ENCODE data around the gene INA. TPM values are rescaled to one million over a fixed set of nuclear protein-coding genes. Genes with fewer than 3 reads are reported as not detected.

The INA gene
- total and polyA plus RNA-seq, 4 donors = 0.04 to 0.31 (median 0.11) TPM

DNA sequence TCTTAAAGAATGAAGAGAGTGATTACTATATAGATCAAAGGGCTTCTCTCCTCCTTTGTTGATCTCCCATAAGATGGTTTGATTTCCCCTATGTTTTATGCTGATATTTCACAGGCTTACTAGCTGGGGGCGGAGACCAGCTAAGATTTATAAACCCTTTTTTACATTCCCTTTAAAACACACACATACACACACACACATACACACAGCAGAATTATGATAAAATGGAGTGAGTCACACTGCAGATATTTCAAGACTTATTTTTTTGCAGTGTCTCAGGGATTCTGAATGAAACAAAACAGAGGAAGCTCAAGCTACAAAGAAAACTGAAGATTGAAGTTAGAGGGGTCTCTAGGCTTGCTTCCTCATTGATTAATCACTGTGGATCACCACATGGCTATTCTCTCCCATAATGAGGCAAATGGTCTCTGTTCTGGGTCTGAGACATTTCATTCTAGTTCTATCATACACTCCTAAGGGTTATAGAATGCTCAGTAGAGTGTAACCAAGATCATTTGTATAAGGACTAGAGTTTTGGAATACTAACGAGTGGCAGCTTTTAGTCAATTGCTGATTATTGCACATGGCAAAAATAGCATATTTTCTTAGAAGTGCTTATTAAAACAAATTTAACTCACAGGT lies 18.6 kb downstream of the INA start:
- Histone ChIP-seq H3K27ac (ENCODE audit: low read depth in 1 of 2, low read length in 1 of 2) (no peak overlapping the region), H3K9me3 (ENCODE audit: control insufficient read depth in 4 of 4, insufficient read depth in 3 of 4, low read length in 3 of 4) (no peaks in the 10 kb centered on the region), H3K4me3 (no peak overlapping the region), H3K27me3 (ENCODE audit: control insufficient read depth in 3 of 3, insufficient read depth in 3 of 3, low read length in 2 of 3) (peaks cover 0 to 2% (median 0%) of the 10 kb centered on the region in 3 donors), H3K36me3 (ENCODE audit: control insufficient read depth in 4 of 4, insufficient read depth in 4 of 4, low read length in 4 of 4) (peaks cover 0 to 2% (median 0%) of the 10 kb centered on the region in 4 donors), H3K9ac (ENCODE audit: insufficient read depth in 1 of 2, low read length in 2 of 2) (no peak overlapping the region), H3K4me1 (ENCODE audit: control insufficient read depth in 5 of 5, insufficient read depth in 5 of 5, low read length in 5 of 5) (no peaks in the 10 kb centered on the region)
- 83 to 90% methylated on average over 2 of the region's 2 CpGs for WGBS, 2 donors
- ATAC-seq (ENCODE audit: insufficient read depth, low FRiP score) (no peak), DNase-seq (no peak)
- TF ChIP-seq, protein P1, sequence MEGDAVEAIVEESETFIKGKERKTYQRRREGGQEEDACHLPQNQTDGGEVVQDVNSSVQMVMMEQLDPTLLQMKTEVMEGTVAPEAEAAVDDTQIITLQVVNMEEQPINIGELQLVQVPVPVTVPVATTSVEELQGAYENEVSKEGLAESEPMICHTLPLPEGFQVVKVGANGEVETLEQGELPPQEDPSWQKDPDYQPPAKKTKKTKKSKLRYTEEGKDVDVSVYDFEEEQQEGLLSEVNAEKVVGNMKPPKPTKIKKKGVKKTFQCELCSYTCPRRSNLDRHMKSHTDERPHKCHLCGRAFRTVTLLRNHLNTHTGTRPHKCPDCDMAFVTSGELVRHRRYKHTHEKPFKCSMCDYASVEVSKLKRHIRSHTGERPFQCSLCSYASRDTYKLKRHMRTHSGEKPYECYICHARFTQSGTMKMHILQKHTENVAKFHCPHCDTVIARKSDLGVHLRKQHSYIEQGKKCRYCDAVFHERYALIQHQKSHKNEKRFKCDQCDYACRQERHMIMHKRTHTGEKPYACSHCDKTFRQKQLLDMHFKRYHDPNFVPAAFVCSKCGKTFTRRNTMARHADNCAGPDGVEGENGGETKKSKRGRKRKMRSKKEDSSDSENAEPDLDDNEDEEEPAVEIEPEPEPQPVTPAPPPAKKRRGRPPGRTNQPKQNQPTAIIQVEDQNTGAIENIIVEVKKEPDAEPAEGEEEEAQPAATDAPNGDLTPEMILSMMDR (IDR thresholded peaks at IDR 0.05; ENCODE audit: control extremely low read depth, extremely low read depth) = no peak

DNA sequence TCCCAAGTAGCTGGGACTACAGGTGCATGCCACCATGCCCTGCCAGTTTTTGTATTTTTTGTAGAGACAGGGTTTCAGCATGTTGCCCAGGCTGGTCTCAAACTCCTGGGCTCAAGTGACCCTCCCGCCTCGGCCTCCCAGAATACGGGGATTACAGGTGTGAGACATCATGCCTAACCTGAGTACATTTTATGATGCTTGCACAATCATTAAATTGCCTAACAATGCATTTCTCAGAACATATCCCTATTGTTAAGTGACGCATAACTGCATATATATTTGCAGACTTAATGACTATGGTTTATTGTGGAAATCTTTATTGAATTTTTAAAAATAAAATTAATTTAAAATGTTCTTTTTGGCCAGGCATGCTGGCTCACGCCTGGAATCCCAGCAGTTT lies 30.7 kb downstream of the INA start:
- H3K4me3 ChIP-seq = no peak overlapping the region
- no peak for DNase-seq
- no peaks in the 10 kb centered on the region for H3K4me1 ChIP-seq (ENCODE audit: control insufficient read depth in 5 of 5, insufficient read depth in 5 of 5, low read length in 5 of 5)
- H3K9me3 ChIP-seq (ENCODE audit: control insufficient read depth in 4 of 4, insufficient read depth in 3 of 4, low read length in 3 of 4) = no peaks in the 10 kb centered on the region
- no peak overlapping the region for H3K27ac ChIP-seq (ENCODE audit: low read depth in 1 of 2, low read length in 1 of 2)
- peaks cover 0 to 29% (median 8%) of the 10 kb centered on the region in 4 donors for H3K36me3 ChIP-seq (ENCODE audit: control insufficient read depth in 4 of 4, insufficient read depth in 4 of 4, low read length in 4 of 4)
- no peaks in the 10 kb centered on the region for H3K27me3 ChIP-seq (ENCODE audit: control insufficient read depth in 3 of 3, insufficient read depth in 3 of 3, low read length in 2 of 3)
- WGBS, 2 donors = 95 to 97% methylated on average over 5 of the region's 5 CpGs
- TF ChIP-seq, protein P1 (IDR thresholded peaks at IDR 0.05; ENCODE audit: control extremely low read depth, extremely low read depth) = no peak
- no peak for ATAC-seq (ENCODE audit: insufficient read depth, low FRiP score)
- no peak overlapping the region for H3K9ac ChIP-seq (ENCODE audit: insufficient read depth in 1 of 2, low read length in 2 of 2)

DNA sequence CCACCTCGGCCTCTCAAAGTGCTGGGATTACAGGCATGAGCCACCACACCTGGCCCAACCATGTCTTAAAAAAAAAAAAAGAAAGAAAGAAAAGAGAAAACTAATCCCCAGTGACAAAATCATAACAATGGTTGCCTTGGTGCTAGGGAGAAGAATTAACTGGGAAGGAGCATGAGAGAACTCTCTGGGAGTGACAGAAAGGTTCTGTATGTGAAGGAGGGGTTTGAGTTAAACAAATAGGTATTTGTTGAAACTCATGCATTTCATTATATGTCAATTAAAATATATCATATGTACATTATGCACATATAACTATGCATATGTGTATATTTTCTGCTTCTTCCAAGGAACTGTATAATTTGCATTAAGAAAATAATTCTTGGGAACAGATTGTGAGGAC lies 33.3 kb downstream of the INA start:
- H3K4me3 ChIP-seq = no peak overlapping the region
- no peaks in the 10 kb centered on the region for H3K4me1 ChIP-seq (ENCODE audit: control insufficient read depth in 5 of 5, insufficient read depth in 5 of 5, low read length in 5 of 5)
- TF ChIP-seq, protein P1 (IDR thresholded peaks at IDR 0.05; ENCODE audit: control extremely low read depth, extremely low read depth) = no peak
- no peaks in the 10 kb centered on the region for H3K27me3 ChIP-seq (ENCODE audit: control insufficient read depth in 3 of 3, insufficient read depth in 3 of 3, low read length in 2 of 3)
- no peak overlapping the region for H3K9ac ChIP-seq (ENCODE audit: insufficient read depth in 1 of 2, low read length in 2 of 2)
- no peaks in the 10 kb centered on the region for H3K9me3 ChIP-seq (ENCODE audit: control insufficient read depth in 4 of 4, insufficient read depth in 3 of 4, low read length in 3 of 4)
- H3K36me3 ChIP-seq (ENCODE audit: control insufficient read depth in 4 of 4, insufficient read depth in 4 of 4, low read length in 4 of 4) = peaks cover 8 to 24% (median 9%) of the 10 kb centered on the region in 4 donors
- no peak for ATAC-seq (ENCODE audit: insufficient read depth, low FRiP score)
- DNase-seq = no peak
- WGBS, 2 donors = 88 to 91% methylated on average over 1 of the region's 1 CpG
- no peak overlapping the region for H3K27ac ChIP-seq (ENCODE audit: low read depth in 1 of 2, low read length in 1 of 2)

DNA sequence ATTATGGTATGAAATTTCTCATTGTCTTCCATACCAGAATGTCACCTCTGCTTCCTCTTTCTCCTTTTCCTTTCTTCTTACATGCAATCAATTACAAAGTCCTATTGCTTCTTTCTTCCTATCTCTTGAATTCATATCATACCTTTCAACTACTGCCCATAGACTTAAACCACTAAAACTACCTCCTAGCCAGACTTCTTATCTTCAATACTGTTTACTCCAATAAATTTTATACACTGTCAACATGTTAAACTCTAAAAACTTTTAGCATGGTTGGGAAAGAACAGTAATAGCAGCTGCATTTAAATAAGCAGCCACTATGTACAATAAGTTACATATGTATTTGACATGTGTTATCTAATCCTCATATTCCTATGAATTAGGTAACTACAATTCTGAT lies 39.1 kb downstream of the INA start:
- H3K4me1 ChIP-seq (ENCODE audit: control insufficient read depth in 5 of 5, insufficient read depth in 5 of 5, low read length in 5 of 5) = no peaks in the 10 kb centered on the region
- H3K27me3 ChIP-seq (ENCODE audit: control insufficient read depth in 3 of 3, insufficient read depth in 3 of 3, low read length in 2 of 3) = no peaks in the 10 kb centered on the region
- peaks cover 0 to 9% (median 7%) of the 10 kb centered on the region in 4 donors for H3K36me3 ChIP-seq (ENCODE audit: control insufficient read depth in 4 of 4, insufficient read depth in 4 of 4, low read length in 4 of 4)
- TF ChIP-seq, protein P1 (IDR thresholded peaks at IDR 0.05; ENCODE audit: control extremely low read depth, extremely low read depth) = no peak
- H3K27ac ChIP-seq (ENCODE audit: low read depth in 1 of 2, low read length in 1 of 2) = no peak overlapping the region
- H3K4me3 ChIP-seq = no peak overlapping the region
- ATAC-seq (ENCODE audit: insufficient read depth, low FRiP score) (no peak), DNase-seq (no peak)
- no peak overlapping the region for H3K9ac ChIP-seq (ENCODE audit: insufficient read depth in 1 of 2, low read length in 2 of 2)
- no peaks in the 10 kb centered on the region for H3K9me3 ChIP-seq (ENCODE audit: control insufficient read depth in 4 of 4, insufficient read depth in 3 of 4, low read length in 3 of 4)

Data from lung (tissue), 12 donors.